Measurements from ENCODE around the gene MICALL1. TPM values are rescaled to one million over a fixed set of nuclear protein-coding genes. Genes with fewer than 3 reads are reported as not detected.

Gene MICALL1
- 10 to 100 TPM; 35.8 to 36.8 TPM for total RNA-seq
- polyA plus RNA-seq (ENCODE audit: insufficient read length in 6 of 6): 10 to 100 TPM; 15.0 to 32.4 (median 22.3) TPM
- long read RNA-seq, donor 1, partial matches to known transcripts: 5 of 5 reads
- long read RNA-seq, donor 1, other reads (novel, unspliced or antisense): 0 of 5 reads
- long read RNA-seq, donor 2, full-length matches to known transcripts: 2 of 2 reads
- long read RNA-seq, donor 2, partial matches to known transcripts: 0 of 2 reads
- long read RNA-seq, donor 2, other reads (novel, unspliced or antisense): 0 of 2 reads
- long read RNA-seq, donor 3, full-length matches to known transcripts: 2 of 2 reads
- long read RNA-seq, donor 3, partial matches to known transcripts: 0 of 2 reads
- long read RNA-seq, donor 3, other reads (novel, unspliced or antisense): 0 of 2 reads
- long read RNA-seq, donor 4, partial matches to known transcripts: 5 of 6 reads
- long read RNA-seq, donor 4, other reads (novel, unspliced or antisense): 1 of 6 reads
- long read RNA-seq, donor 5, full-length matches to known transcripts: 1 of 1 reads
- long read RNA-seq, donor 5, partial matches to known transcripts: 0 of 1 reads
- long read RNA-seq, donor 5, other reads (novel, unspliced or antisense): 0 of 1 reads
- long read RNA-seq, donor 6: 0 reads
- long read RNA-seq, donor 7, full-length matches to known transcripts: 1 of 1 reads
- long read RNA-seq, donor 7, partial matches to known transcripts: 0 of 1 reads
- long read RNA-seq, donor 7, other reads (novel, unspliced or antisense): 0 of 1 reads
- long read RNA-seq, donor 8, full-length matches to known transcripts: 6 of 6 reads
- long read RNA-seq, donor 8, partial matches to known transcripts: 0 of 6 reads
- long read RNA-seq, donor 8, other reads (novel, unspliced or antisense): 0 of 6 reads
- long read RNA-seq, donor 9: 0 reads
- long read RNA-seq, donor 10, partial matches to known transcripts: 1 of 2 reads
- long read RNA-seq, donor 10, other reads (novel, unspliced or antisense): 1 of 2 reads
- long read RNA-seq, donor 11: 0 reads
- long read RNA-seq, donor 12, full-length matches to known transcripts: 2 of 2 reads
- long read RNA-seq, donor 12, partial matches to known transcripts: 0 of 2 reads
- long read RNA-seq, donor 12, other reads (novel, unspliced or antisense): 0 of 2 reads

DNA sequence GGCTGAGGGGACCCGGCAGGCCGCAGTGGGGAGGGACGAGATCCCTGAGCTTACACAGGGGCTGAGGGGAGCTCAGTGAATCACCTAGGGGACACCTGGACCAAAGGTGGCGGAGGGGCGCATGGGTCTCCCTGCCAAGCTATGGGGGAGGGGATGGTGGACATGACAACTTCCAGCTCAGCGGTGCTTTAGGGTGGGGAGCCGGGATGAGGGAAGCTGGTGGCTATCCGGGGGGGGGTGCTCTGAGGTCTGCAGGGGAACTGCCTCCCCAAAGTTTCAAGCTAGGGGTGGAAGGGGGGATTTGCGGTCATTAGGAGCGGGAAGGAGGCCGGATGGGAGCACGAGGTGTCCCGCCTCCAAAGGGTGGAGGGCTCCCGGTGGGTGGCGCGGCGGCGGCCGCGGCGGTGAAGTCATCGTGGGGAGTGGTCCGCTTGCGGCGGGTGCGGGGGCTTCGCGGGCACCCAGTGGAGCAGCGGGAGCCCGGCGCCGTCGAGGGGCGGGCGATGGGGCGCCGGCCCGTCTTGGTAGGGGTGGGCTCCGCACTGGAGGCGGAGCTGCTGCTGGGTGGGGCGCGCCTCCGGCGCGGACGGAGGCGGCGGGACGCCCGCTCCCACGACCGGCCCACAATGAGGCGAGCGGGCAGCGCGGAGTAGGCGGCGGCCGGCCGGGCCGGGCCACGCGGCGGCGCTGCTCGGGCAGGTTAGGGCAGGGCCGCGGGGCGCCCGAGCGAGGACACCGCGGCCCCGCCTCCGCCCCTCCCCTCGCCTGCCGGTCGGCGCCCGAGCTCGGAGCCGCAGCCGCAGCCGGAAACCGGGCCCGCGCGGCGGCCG lies at the start of gene MICALL1:
MICALL1 (plus strand) TSS at position 764 of the 830 bp plus-strand sequence. CDS start 126 bp downstream, outside the sequence.
- Histone ChIP-seq H3K36me3 (no peaks in the 10 kb centered on the region), H3K9me3 (no peaks in the 10 kb centered on the region), H3K27ac (peak within 1 kb of the TSS; percentile 82 to 85), H3K27me3 (no peaks in the 10 kb centered on the region), H3K4me1 (peaks cover 6 to 40% of the 10 kb centered on the region in 2 donors), H3K4me3 (peak within 1 kb of the TSS; percentile 59 to 61)
- intact Hi-C loops (cut with DNase I): no loop called here
- DNase-seq (peak; percentile 43 to 96 (median 73)), ATAC-seq (peak; percentile 91)
- TF ChIP-seq, protein P1, sequence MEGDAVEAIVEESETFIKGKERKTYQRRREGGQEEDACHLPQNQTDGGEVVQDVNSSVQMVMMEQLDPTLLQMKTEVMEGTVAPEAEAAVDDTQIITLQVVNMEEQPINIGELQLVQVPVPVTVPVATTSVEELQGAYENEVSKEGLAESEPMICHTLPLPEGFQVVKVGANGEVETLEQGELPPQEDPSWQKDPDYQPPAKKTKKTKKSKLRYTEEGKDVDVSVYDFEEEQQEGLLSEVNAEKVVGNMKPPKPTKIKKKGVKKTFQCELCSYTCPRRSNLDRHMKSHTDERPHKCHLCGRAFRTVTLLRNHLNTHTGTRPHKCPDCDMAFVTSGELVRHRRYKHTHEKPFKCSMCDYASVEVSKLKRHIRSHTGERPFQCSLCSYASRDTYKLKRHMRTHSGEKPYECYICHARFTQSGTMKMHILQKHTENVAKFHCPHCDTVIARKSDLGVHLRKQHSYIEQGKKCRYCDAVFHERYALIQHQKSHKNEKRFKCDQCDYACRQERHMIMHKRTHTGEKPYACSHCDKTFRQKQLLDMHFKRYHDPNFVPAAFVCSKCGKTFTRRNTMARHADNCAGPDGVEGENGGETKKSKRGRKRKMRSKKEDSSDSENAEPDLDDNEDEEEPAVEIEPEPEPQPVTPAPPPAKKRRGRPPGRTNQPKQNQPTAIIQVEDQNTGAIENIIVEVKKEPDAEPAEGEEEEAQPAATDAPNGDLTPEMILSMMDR (IDR thresholded peaks at IDR 0.05): no peak

DNA sequence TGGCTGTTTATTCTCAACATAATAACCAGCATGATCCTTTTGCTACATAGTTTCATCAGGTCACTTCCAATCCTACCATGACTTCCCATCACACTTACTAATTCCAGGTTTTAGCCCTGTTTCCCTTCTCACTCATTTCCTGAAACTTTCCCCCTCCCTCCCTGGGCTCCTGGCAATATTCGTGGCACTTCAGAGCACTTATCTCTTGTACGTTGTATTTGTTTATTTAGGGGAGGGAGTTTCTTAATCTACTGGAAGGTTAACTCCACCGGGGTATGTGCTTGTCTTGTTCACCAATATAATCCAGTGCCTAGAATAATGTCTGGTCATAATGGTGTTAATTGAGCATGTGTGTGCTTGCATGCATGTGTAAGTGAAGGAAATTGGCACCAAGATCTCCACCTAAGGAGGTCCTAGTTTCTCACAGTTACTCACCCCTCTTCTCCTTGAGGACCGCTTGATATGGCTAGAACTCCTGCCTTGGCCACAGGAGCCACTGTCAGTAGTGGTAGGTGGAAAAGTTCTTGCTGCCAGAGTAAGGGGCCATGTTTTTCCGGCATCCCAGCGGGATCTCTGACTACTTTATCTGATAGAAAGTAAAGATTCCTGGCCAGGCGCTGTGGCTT lies 45.2 kb upstream of the MICALL1 start:
- H3K27me3 ChIP-seq: no peaks in the 10 kb centered on the region
- TF ChIP-seq, protein P1 (IDR thresholded peaks at IDR 0.05): no peak
- peak overlapping the region; percentile 34 to 42 for H3K27ac ChIP-seq
- no peaks in the 10 kb centered on the region for H3K9me3 ChIP-seq
- peaks cover 0 to 100% of the 10 kb centered on the region in 2 donors for H3K36me3 ChIP-seq
- H3K4me3 ChIP-seq: no peak overlapping the region
- no peak for DNase-seq
- peak; percentile 81 for ATAC-seq
- H3K4me1 ChIP-seq: peaks cover 0 to 4% of the 10 kb centered on the region in 2 donors
- intact Hi-C loops (cut with DNase I): loop anchor here in 1 of 2 donors (10.0 kb wide), 1 partner anchor 46 kb away; no protein-coding TSS in a partner anchor

DNA sequence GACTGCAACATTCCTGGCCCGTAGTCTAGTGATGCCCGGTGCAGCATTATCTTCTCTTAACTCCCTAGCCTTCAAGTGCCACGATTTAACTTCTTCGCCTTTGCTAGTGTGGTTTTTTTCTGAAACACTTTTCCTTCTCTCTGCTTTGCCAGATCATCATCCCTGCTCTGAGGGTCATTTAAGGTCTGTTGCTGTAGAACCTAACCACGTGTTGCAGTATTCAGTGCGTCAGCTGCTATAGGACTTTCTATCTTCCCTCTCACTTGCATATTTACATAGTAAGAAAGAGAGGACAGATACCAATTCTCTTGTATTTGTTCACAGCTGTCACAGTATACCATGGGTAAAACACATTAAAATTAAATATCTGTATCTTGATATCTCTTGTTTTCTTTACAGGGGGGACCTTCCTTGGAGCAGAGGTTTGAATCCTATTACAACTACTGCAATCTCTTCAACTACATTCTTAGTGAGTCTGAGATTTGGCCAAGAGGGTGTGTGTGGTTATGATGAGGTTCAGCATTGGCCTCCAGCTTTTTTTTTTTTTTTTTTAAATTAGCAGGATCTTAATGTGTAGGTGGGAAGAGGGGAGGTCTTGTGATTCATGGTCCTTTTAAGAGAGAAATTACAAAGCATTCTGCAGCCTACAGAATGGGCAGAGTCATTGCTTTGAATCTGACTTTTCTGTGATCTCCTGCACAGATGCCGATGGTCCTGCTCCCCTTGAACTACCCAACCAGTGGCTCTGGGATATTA lies 43.3 kb upstream of the MICALL1 start:
- Histone ChIP-seq H3K4me3 (no peak overlapping the region), H3K9me3 (no peaks in the 10 kb centered on the region), H3K36me3 (peaks cover 0 to 100% of the 10 kb centered on the region in 2 donors), H3K27ac (no peak overlapping the region), H3K4me1 (peaks cover 0 to 4% of the 10 kb centered on the region in 2 donors), H3K27me3 (no peaks in the 10 kb centered on the region)
- TF ChIP-seq, protein P1 (IDR thresholded peaks at IDR 0.05): no peak
- DNase-seq: no peak
- intact Hi-C loops (cut with DNase I): loop anchor here (2.0 to 10.0 kb wide), 2 partner anchors 46 to 48 kb away; no protein-coding TSS in a partner anchor
- no peak for ATAC-seq

DNA sequence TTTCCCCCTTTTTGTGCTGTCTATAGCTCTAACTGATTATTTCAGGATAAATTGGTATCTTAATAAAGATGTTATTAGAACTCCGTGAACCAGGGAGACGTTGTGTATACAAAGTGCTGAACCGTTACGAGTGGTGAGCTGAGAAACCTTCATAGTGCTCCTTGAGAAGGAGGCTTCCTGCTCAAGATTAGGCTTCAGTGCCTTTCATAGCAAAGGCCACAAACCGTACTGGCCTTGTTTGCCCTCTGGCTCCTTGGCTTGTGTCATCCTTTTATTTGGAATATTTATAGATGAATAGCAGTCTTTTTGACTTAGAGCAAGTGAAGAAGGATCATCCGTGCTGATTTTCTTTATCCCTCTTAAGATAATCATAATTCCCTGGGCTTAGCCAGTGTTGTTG lies 40.6 kb upstream of the MICALL1 start:
- no peak overlapping the region for H3K27ac ChIP-seq
- H3K36me3 ChIP-seq: peaks cover 0 to 100% of the 10 kb centered on the region in 2 donors
- TF ChIP-seq, protein P1 (IDR thresholded peaks at IDR 0.05): no peak
- no peaks in the 10 kb centered on the region for H3K9me3 ChIP-seq
- intact Hi-C loops (cut with DNase I): loop anchor here in 1 of 2 donors (10.0 kb wide), 1 partner anchor 51 kb away; no protein-coding TSS in a partner anchor
- no peak for ATAC-seq
- H3K4me3 ChIP-seq: no peak overlapping the region
- H3K27me3 ChIP-seq: no peaks in the 10 kb centered on the region
- peaks cover 0 to 2% of the 10 kb centered on the region in 2 donors for H3K4me1 ChIP-seq
- no peak for DNase-seq
